Cardiac muscle cell (in vitro differentiated cells and primary cell): ENCODE measurements around the gene PHLPP1. TPM values are rescaled to one million over a fixed set of nuclear protein-coding genes. Genes with fewer than 3 reads are reported as not detected.

Source experiments
- DNase-seq, 2 donors: peaks; one replicate each; pipeline versions ENCODE4 v3.0.0 to v3.0.0-alpha.2; 2010 to 2017; ENCODE audit warnings: low read depth in 1 of 2, low spot score in 1 of 2
- H3K27ac ChIP-seq: fragments of 200-600 bp; sonication (generic); 2 replicates; pipeline ENCODE4 v1.5.1; 2016
- H3K27me3 ChIP-seq: fragments of 200-600 bp; sonication (generic); 2 replicates; pipeline ENCODE4 v1.6.0; 2016; ENCODE audit warnings: control low read depth
- H3K36me3 ChIP-seq: fragments of 200-600 bp; sonication (generic); 2 replicates; pipeline ENCODE4 v1.5.1; 2016; ENCODE audit warnings: control low read depth
- H3K4me1 ChIP-seq: fragments of 200-600 bp; sonication (generic); 2 replicates; pipeline ENCODE4 v1.8.1; 2017; ENCODE audit warnings: low read depth, mild to moderate bottlenecking, mixed run types
- H3K4me3 ChIP-seq: fragments of 200-600 bp; sonication (generic); 2 replicates; pipeline ENCODE4 v1.5.1; 2016; ENCODE audit warnings: mild to moderate bottlenecking
- H3K9me3 ChIP-seq: fragments of 200-600 bp; sonication (generic); 2 replicates; pipeline ENCODE4 v1.5.1; 2017; ENCODE audit warnings: low read depth, mild to moderate bottlenecking, control low read depth
- CTCF ChIP-seq: IDR thresholded peaks from 2 replicates; pipeline ENCODE4 v1.5.1; 2012; ENCODE audit warnings: low read depth, mild to moderate bottlenecking, low read length
- polyA plus RNA-seq: library from polyadenylated mRNA; unstranded; fragments of >200 nt; fragmentation: Nextera tagmentation; extraction: Ambion mirVana; gene quantifications from 2 replicates; pipeline ENCODE4 v1.2.1, GENCODE V29; 2016
- total RNA-seq: library from RNA; depleted of rRNA; stranded (reverse); fragments of >200 nt; gene quantifications from 2 replicates; pipeline ENCODE4 v1.2.3, GENCODE V29; 2016

PHLPP1 gene
- total and polyA plus RNA-seq, 2 experiments from 2014 or later, result 6.3 to 25.8 TPM

- Histone ChIP-seq H3K4me1 (peaks cover 44% of the 10 kb centered on the region), H3K27me3 (no peaks in the 10 kb centered on the region), H3K27ac (peak overlapping the region; percentile 91), H3K36me3 (no peaks in the 10 kb centered on the region), H3K9me3 (no peaks in the 10 kb centered on the region), H3K4me3 (no peak overlapping the region)
- TF ChIP-seq CTCF, result no peak
- no peak for DNase-seq
These were observed 161.5 kb downstream of the PHLPP1 start for GRCh38 chr18:62876828-62877227.

- no peaks in the 10 kb centered on the region for H3K9me3 ChIP-seq
- H3K4me3 ChIP-seq, result no peak overlapping the region
- H3K4me1 ChIP-seq, result peaks cover 44% of the 10 kb centered on the region
- H3K27ac ChIP-seq, result peak overlapping the region; percentile 91
- peak; percentile 71 to 88 for DNase-seq
- peak; percentile 29 for TF ChIP-seq CTCF
- H3K27me3 ChIP-seq, result no peaks in the 10 kb centered on the region
- no peaks in the 10 kb centered on the region for H3K36me3 ChIP-seq
These were observed 162.3 kb downstream of the PHLPP1 start for GRCh38 chr18:62877411-62878221.

- no peak overlapping the region for H3K4me3 ChIP-seq
- H3K36me3 ChIP-seq, result no peaks in the 10 kb centered on the region
- H3K27ac ChIP-seq, result peak overlapping the region; percentile 91
- H3K9me3 ChIP-seq, result no peaks in the 10 kb centered on the region
- no peak for TF ChIP-seq CTCF
- no peak for DNase-seq
- peaks cover 44% of the 10 kb centered on the region for H3K4me1 ChIP-seq
- H3K27me3 ChIP-seq, result no peaks in the 10 kb centered on the region
These were observed 163.0 kb downstream of the PHLPP1 start for GRCh38 chr18:62878305-62878704.

GRCh38 chr18:62880034-62880433 is 164.7 kb downstream of the PHLPP1 start:
- H3K27ac ChIP-seq, result no peak overlapping the region
- H3K4me3 ChIP-seq, result no peak overlapping the region
- no peak for DNase-seq
- H3K27me3 ChIP-seq, result no peaks in the 10 kb centered on the region
- H3K9me3 ChIP-seq, result no peaks in the 10 kb centered on the region
- TF ChIP-seq CTCF, result no peak
- peaks cover 41% of the 10 kb centered on the region for H3K4me1 ChIP-seq
- no peaks in the 10 kb centered on the region for H3K36me3 ChIP-seq

- no peaks in the 10 kb centered on the region for H3K36me3 ChIP-seq
- H3K4me1 ChIP-seq, result peaks cover 33% of the 10 kb centered on the region
- no peak overlapping the region for H3K4me3 ChIP-seq
- TF ChIP-seq CTCF, result no peak
- H3K9me3 ChIP-seq, result no peaks in the 10 kb centered on the region
- no peak overlapping the region for H3K27ac ChIP-seq
- no peak for DNase-seq
- no peaks in the 10 kb centered on the region for H3K27me3 ChIP-seq
These were observed 165.5 kb downstream of the PHLPP1 start for GRCh38 chr18:62880673-62881364.
